GM23338 (cell line): Measurements from ENCODE around the gene ASPRV1. TPM values are rescaled to one million over a fixed set of nuclear protein-coding genes. Genes with fewer than 3 reads are reported as not detected.

Experiments
- ATAC-seq: fragments of 200-7000 bp; cut with Tn5 transposase; 3 replicates; pipeline ENCODE4 v1.9.1; 2020
- DNase-seq: peaks from one replicate; pipeline ENCODE4 v3.0.0-alpha.2; 2015; ENCODE audit warnings: low spot score
- H2AFZ ChIP-seq: fragments of 200-600 bp; sonication (generic); 2 replicates; pipeline ENCODE4 v1.8.0; 2016; ENCODE audit warnings: antibody characterized with exemption, mild to moderate bottlenecking, moderate library complexity
- H3F3A ChIP-seq: fragments of 200-600 bp; sonication (generic); replicated peaks from 2 replicates; pipeline ENCODE4 v1.8.0; 2017; ENCODE audit warnings: antibody characterized with exemption, mixed run types, low read depth
- H3K27ac ChIP-seq: fragments of 200-600 bp; sonication (generic); 2 replicates; pipeline ENCODE4 v1.6.1; 2016; ENCODE audit warnings: low read depth
- H3K27me3 ChIP-seq: fragments of 200-600 bp; sonication (generic); 2 replicates; pipeline ENCODE4 v1.8.0; 2016; ENCODE audit warnings: mild to moderate bottlenecking, mixed run types, moderate library complexity; ENCODE audit not compliant: insufficient read depth
- H3K36me3 ChIP-seq: fragments of 200-600 bp; sonication (generic); 2 replicates; pipeline ENCODE4 v1.8.0; 2016; ENCODE audit warnings: mild to moderate bottlenecking; ENCODE audit not compliant: insufficient read depth
- H3K4me1 ChIP-seq: fragments of 200-600 bp; sonication (generic); 2 replicates; pipeline ENCODE4 v1.8.0; 2016; ENCODE audit warnings: mild to moderate bottlenecking, moderate library complexity; ENCODE audit not compliant: insufficient read depth
- H3K4me2 ChIP-seq: fragments of 200-600 bp; sonication (generic); 2 replicates; pipeline ENCODE4 v1.7.1; 2017; ENCODE audit warnings: mixed run types
- H3K4me3 ChIP-seq: fragments of 200-600 bp; sonication (generic); 2 replicates; pipeline ENCODE4 v1.6.1; 2016; ENCODE audit warnings: mixed run types
- H3K79me2 ChIP-seq: fragments of 200-600 bp; sonication (generic); replicated peaks from 2 replicates; pipeline ENCODE4 v1.8.0; 2017; ENCODE audit warnings: mild to moderate bottlenecking; ENCODE audit not compliant: insufficient read depth
- H3K9me2 ChIP-seq: fragments of 200-600 bp; sonication (generic); 2 replicates; pipeline ENCODE4 v1.8.0; 2017; ENCODE audit not compliant: insufficient read depth
- H4K20me1 ChIP-seq: fragments of 200-600 bp; sonication (generic); replicated peaks from 2 replicates; pipeline ENCODE4 v1.8.0; 2017; ENCODE audit warnings: mild to moderate bottlenecking; ENCODE audit not compliant: insufficient read depth
- H3K27ac Mint-ChIP-seq: 2 replicates; pipeline ENCODE4 v1.8.0; 2020; ENCODE audit warnings: inconsistent platforms, mild to moderate bottlenecking, moderate library complexity, mixed read lengths
- H3K27me3 Mint-ChIP-seq: 3 replicates; pipeline ENCODE4 v1.8.0; 2022; ENCODE audit warnings: low read depth, mild to moderate bottlenecking, moderate library complexity, mixed read lengths, inconsistent platforms; ENCODE audit not compliant: insufficient read depth, poor library complexity
- H3K36me3 Mint-ChIP-seq: 3 replicates; pipeline ENCODE4 v1.8.0; 2021; ENCODE audit warnings: low read depth, mild to moderate bottlenecking, inconsistent platforms, moderate library complexity, mixed read lengths
- H3K4me1 Mint-ChIP-seq: 3 replicates; pipeline ENCODE4 v1.8.0; 2020; ENCODE audit warnings: mild to moderate bottlenecking, inconsistent platforms, mixed read lengths
- H3K4me3 Mint-ChIP-seq: 3 replicates; pipeline ENCODE4 v1.8.0; 2021; ENCODE audit warnings: moderate library complexity, mild to moderate bottlenecking, inconsistent platforms, mixed read lengths
- H3K9me3 Mint-ChIP-seq: 3 replicates; pipeline ENCODE4 v1.8.0; 2020; ENCODE audit warnings: moderate library complexity, mild to moderate bottlenecking, inconsistent platforms, mixed read lengths
- CREB1 ChIP-seq: fragments of 250-450 bp; sonication (Bioruptor Pico); IDR thresholded peaks from 2 replicates; pipeline ENCODE4 v1.5.0; 2020; ENCODE audit warnings: low read depth, mild to moderate bottlenecking, moderate library complexity
- CTCF ChIP-seq, 2 experiments: fragments of 200-600 bp in 1 of 2; sonication (generic) in 1 of 2; conservative IDR thresholded peaks; 2 replicates each; pipeline versions ENCODE4 v1.5.1 to v1.6.1; 2016 to 2017; ENCODE audit warnings: antibody characterized with exemption in 2 of 2, low read depth in 2 of 2, mild to moderate bottlenecking in 2 of 2, moderate library complexity in 1 of 2
- ETS1 ChIP-seq: IDR thresholded peaks from 2 replicates; pipeline ENCODE4 v1.6.1; 2016; ENCODE audit warnings: antibody characterized with exemption
- EZH2 ChIP-seq: fragments of 200-600 bp; sonication (generic); IDR thresholded peaks from one replicate; pipeline ENCODE4 v1.8.0; 2017; ENCODE audit warnings: antibody characterized with exemption, mild to moderate bottlenecking, low read depth; ENCODE audit not compliant: unreplicated experiment
- EZH2phosphoT487 ChIP-seq: fragments of 200-600 bp; sonication (generic); IDR thresholded peaks from one replicate; pipeline ENCODE4 v1.8.1; 2018; ENCODE audit warnings: antibody characterized with exemption; ENCODE audit not compliant: unreplicated experiment
- JUNB ChIP-seq: IDR thresholded peaks from one replicate; pipeline ENCODE4 v1.6.1; 2016; ENCODE audit warnings: antibody characterized with exemption; ENCODE audit not compliant: unreplicated experiment
- NANOG ChIP-seq: IDR thresholded peaks from 2 replicates; pipeline ENCODE4 v1.6.1; 2016; ENCODE audit warnings: antibody characterized with exemption, borderline replicate concordance
- POLR2AphosphoS5 ChIP-seq: IDR thresholded peaks from 2 replicates; pipeline ENCODE4 v1.6.1; 2016; ENCODE audit warnings: antibody characterized with exemption, low read depth
- REST ChIP-seq: IDR thresholded peaks from one replicate; pipeline ENCODE4 v1.6.1; 2018; ENCODE audit warnings: antibody characterized with exemption; ENCODE audit not compliant: unreplicated experiment
- STAT1 ChIP-seq: IDR thresholded peaks from one replicate; pipeline ENCODE4 v1.6.1; 2016; ENCODE audit warnings: antibody characterized with exemption; ENCODE audit not compliant: unreplicated experiment
- ZNF114 ChIP-seq: fragments of 250-450 bp; sonication (Bioruptor Pico); IDR thresholded peaks from 2 replicates; pipeline ENCODE4 v1.5.0; 2020; ENCODE audit warnings: mild to moderate bottlenecking, moderate library complexity
- ZNF331 ChIP-seq: fragments of 250-450 bp; sonication (Bioruptor Pico); IDR thresholded peaks from 2 replicates; pipeline ENCODE4 v1.5.0; 2020; ENCODE audit warnings: low read depth, mild to moderate bottlenecking, moderate library complexity
- ZNF462 ChIP-seq: fragments of 250-450 bp; sonication (Bioruptor Pico); IDR thresholded peaks from 2 replicates; pipeline ENCODE4 v1.5.0; 2020; ENCODE audit warnings: mild to moderate bottlenecking, moderate library complexity
- polyA plus RNA-seq: library from polyadenylated mRNA; unstranded; fragments of >200 nt; fragmentation: Nextera tagmentation; extraction: Ambion mirVana; gene quantifications from 2 replicates; pipeline ENCODE4 v1.2.1, GENCODE V29; 2016
- total RNA-seq: library from RNA; depleted of rRNA; stranded (reverse); fragments of >200 nt; shearing (Covaris generic); gene quantifications from 2 replicates; pipeline ENCODE4 v1.2.3, GENCODE V29; 2014

Gene ASPRV1
- total and polyA plus RNA-seq, 2 experiments from 2014 or later, result 0.60 to 1.4 TPM

- Mint-ChIP-seq H3K4me3 (no peak overlapping the region), H3K27ac (0 out of 2 replicates have a peak overlapping the region, but pooled peaks have one; percentile 0), H3K36me3 (no peaks in the 10 kb centered on the region), H3K9me3 (no peaks in the 10 kb centered on the region), H3K27me3 (peaks cover 1% of the 10 kb centered on the region), H3K4me1 (peaks cover 11% of the 10 kb centered on the region)
- H3K27ac ChIP-seq, result no peak overlapping the region
- no peak for ATAC-seq
- H3K36me3 ChIP-seq, result no peaks in the 10 kb centered on the region
- no peak for DNase-seq
- no peak overlapping the region for H3K4me3 ChIP-seq
- H2AFZ ChIP-seq, result no peak overlapping the region
- H3K79me2 ChIP-seq, result no peaks in the 10 kb centered on the region
- no peaks in the 10 kb centered on the region for H3F3A ChIP-seq
- peaks cover 18% of the 10 kb centered on the region for H3K4me1 ChIP-seq
- no peak for TF ChIP-seq REST
- TF ChIP-seq CREB1 (CRISPR knock-in tag), result no peak
- no peak for TF ChIP-seq ZNF462 (CRISPR knock-in tag)
- no peak for TF ChIP-seq ZNF114
- no peak for TF ChIP-seq ZNF331 (CRISPR knock-in tag)
- no peak for TF ChIP-seq EZH2
- TF ChIP-seq EZH2phosphoT487, result no peak
- TF ChIP-seq ETS1, result no peak
- TF ChIP-seq CTCF (conservative IDR thresholded peaks at IDR 0.05; ENCODE audit: low read depth in 2 of 2), result no peak
- TF ChIP-seq POLR2AphosphoS5, result no peak
- TF ChIP-seq NANOG, result no peak
- TF ChIP-seq STAT1, result no peak
- TF ChIP-seq JUNB, result no peak
- no peaks in the 10 kb centered on the region for H3K27me3 ChIP-seq
- no peak overlapping the region for H3K4me2 ChIP-seq
- H4K20me1 ChIP-seq, result no peaks in the 10 kb centered on the region
- no peaks in the 10 kb centered on the region for H3K9me2 ChIP-seq
These were observed 48.5 kb upstream of the ASPRV1 start for GRCh38 chr2:70009762-70010575.
